Measurements from ENCODE around the gene CAMK4. TPM values are rescaled to one million over a fixed set of nuclear protein-coding genes. Genes with fewer than 3 reads are reported as not detected.

CAMK4 gene
- polyA plus RNA-seq, 3 donors: 4.4 to 6.2 (median 5.6) TPM

GRCh38 chr5:111228520-111229220 is 4.5 kb downstream of the CAMK4 start:
- DNase-seq: no peak

GRCh38 chr5:111229221-111229835 is 5.1 kb downstream of the CAMK4 start:
- no peak for DNase-seq

- no peak for DNase-seq
Measured at GRCh38 chr5:111229871-111230810, 6.0 kb downstream of the CAMK4 start.

GRCh38 chr5:111231119-111231518 is 6.9 kb downstream of the CAMK4 start:
- DNase-seq: no peak

GRCh38 chr5:111232311-111233051 is 8.3 kb downstream of the CAMK4 start:
- no peak for DNase-seq

GRCh38 chr5:111233052-111233374 is 8.8 kb downstream of the CAMK4 start:
- DNase-seq: no peak

GRCh38 chr5:111234125-111234524 is 9.9 kb downstream of the CAMK4 start:
- DNase-seq: no peak

- no peak for DNase-seq
Measured at GRCh38 chr5:111235635-111236034, 11.5 kb downstream of the CAMK4 start.

GRCh38 chr5:111236348-111236747 is 12.2 kb downstream of the CAMK4 start:
- DNase-seq: no peak

- DNase-seq: no peak
Measured at GRCh38 chr5:111236995-111237394, 12.8 kb downstream of the CAMK4 start.

- no peak for DNase-seq
Measured at GRCh38 chr5:111237470-111237869, 13.3 kb downstream of the CAMK4 start.

- DNase-seq: no peak
Measured at GRCh38 chr5:111238431-111239225, 14.4 kb downstream of the CAMK4 start.

GRCh38 chr5:111241696-111242095 is 17.5 kb downstream of the CAMK4 start:
- no peak for DNase-seq

- no peak for DNase-seq
Measured at GRCh38 chr5:111242606-111243005, 18.4 kb downstream of the CAMK4 start.

GRCh38 chr5:111243318-111243717 is 19.1 kb downstream of the CAMK4 start:
- no peak for DNase-seq

GRCh38 chr5:111245654-111246053 is 21.5 kb downstream of the CAMK4 start:
- DNase-seq: no peak

GRCh38 chr5:111246459-111246858 is 22.3 kb downstream of the CAMK4 start:
- no peak for DNase-seq

GRCh38 chr5:111248571-111248970 is 24.4 kb downstream of the CAMK4 start:
- no peak for DNase-seq

GRCh38 chr5:111251921-111252320 is 27.7 kb downstream of the CAMK4 start:
- no peak for DNase-seq

GRCh38 chr5:111252799-111253545 is 28.8 kb downstream of the CAMK4 start:
- DNase-seq: no peak
